ENCODE results near the gene WDR4.

WDR4 gene

DNA sequence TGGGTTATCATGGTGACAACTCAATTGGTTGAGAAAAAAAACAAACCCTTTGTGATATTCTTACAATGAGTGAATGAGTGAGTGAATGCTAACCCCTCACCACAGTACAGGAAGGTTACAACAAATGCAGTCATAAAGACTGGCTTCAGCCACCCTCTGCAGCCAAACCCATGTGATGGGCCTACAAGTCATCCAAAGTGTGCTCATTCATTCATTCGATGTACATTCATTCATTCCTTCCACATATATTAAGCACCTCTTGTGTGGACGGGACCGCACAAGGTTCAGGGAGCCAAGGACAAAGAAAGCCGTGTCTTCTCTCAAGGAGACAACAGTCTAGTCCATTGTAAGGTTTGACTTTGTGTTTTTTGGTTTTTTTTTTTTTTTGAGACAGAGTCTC lies 49.4 kb downstream of the WDR4 start:
- Histone ChIP-seq H2BK5ac (ENCODE audit: low read depth, low read length, poor library complexity) (no peak overlapping the region), H2AK5ac (ENCODE audit: low read length) (no peak overlapping the region), H3K4me3 (ENCODE audit: low read depth, low read length) (no peak overlapping the region), H2BK12ac (ENCODE audit: low read length) (no peak overlapping the region), H3K23ac (ENCODE audit: low read length) (no peak overlapping the region), H3K79me1 (ENCODE audit: low read length) (no peaks in the 10 kb centered on the region), H3K18ac (ENCODE audit: low read length) (no peak overlapping the region), H2AFZ (ENCODE audit: insufficient read depth, low read length, poor library complexity) (no peak overlapping the region), H4K91ac (ENCODE audit: low read depth, low read length) (no peak overlapping the region), H3K79me2 (ENCODE audit: control insufficient read depth, insufficient read depth, low read length, poor library complexity) (no peaks in the 10 kb centered on the region), H3K27ac (ENCODE audit: low read depth, low read length) (no peak overlapping the region), H3K4me2 (ENCODE audit: low read length) (no peak overlapping the region), H3K4ac (ENCODE audit: low read depth, low read length) (no peak overlapping the region), H3K9me3 (ENCODE audit: insufficient read depth, low read depth, low read length) (peaks cover 3% of the 10 kb centered on the region), H3K14ac (ENCODE audit: low read length) (no peak overlapping the region), H3K4me1 (ENCODE audit: control insufficient read depth in 1 of 2, insufficient read depth in 2 of 2, low read length in 2 of 2) (peaks cover 0 to 2% of the 10 kb centered on the region in 2 experiments), H4K8ac (ENCODE audit: low read depth, low read length) (no peak overlapping the region), H2BK120ac (ENCODE audit: insufficient read depth, low read length, poor library complexity) (no peak overlapping the region), H3K36me3 (ENCODE audit: control insufficient read depth in 1 of 2, insufficient read depth in 2 of 2, low read length in 2 of 2) (no peaks in the 10 kb centered on the region), H4K12ac (ENCODE audit: low read depth, low read length) (no peak overlapping the region), H3K27me3 (ENCODE audit: insufficient read depth, low read length) (no peaks in the 10 kb centered on the region), H3K9ac (ENCODE audit: low read length) (no peak overlapping the region)
- no CpG with 5 or more reads among the region's 4 CpGs for WGBS (ENCODE audit: extremely low coverage, insufficient coverage, insufficient read length)
- DNase-seq = no peak

DNA sequence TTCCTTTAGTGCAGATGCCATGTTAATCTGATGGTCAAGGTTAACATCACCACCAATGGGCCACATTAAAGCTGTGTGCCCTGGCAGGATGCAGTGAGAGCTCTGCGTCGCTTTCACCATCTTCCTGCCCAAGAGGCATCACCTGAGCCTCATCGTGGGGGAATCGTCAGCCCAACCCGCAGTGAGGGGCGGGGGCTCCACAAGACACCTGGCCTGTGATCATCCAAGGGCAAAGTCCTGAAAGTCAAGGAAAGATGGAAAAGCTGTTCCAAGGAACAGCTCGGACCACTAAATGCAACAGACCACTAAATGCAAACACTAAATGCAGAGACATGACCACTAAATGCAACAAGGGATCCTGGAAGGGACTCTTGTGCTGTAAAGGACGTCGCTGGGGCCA lies 49.9 kb downstream of the WDR4 start:
- Histone ChIP-seq H3K27ac (ENCODE audit: low read depth, low read length) (no peak overlapping the region), H2BK12ac (ENCODE audit: low read length) (no peak overlapping the region), H2AFZ (ENCODE audit: insufficient read depth, low read length, poor library complexity) (no peak overlapping the region), H3K23ac (ENCODE audit: low read length) (no peak overlapping the region), H3K36me3 (ENCODE audit: control insufficient read depth in 1 of 2, insufficient read depth in 2 of 2, low read length in 2 of 2) (no peaks in the 10 kb centered on the region), H3K9ac (ENCODE audit: low read length) (no peak overlapping the region), H2BK120ac (ENCODE audit: insufficient read depth, low read length, poor library complexity) (no peak overlapping the region), H2BK5ac (ENCODE audit: low read depth, low read length, poor library complexity) (no peak overlapping the region), H3K4me3 (ENCODE audit: low read depth, low read length) (no peak overlapping the region), H3K4me1 (ENCODE audit: control insufficient read depth in 1 of 2, insufficient read depth in 2 of 2, low read length in 2 of 2) (peaks cover 0 to 2% of the 10 kb centered on the region in 2 experiments), H3K18ac (ENCODE audit: low read length) (no peak overlapping the region), H3K27me3 (ENCODE audit: insufficient read depth, low read length) (no peaks in the 10 kb centered on the region), H3K79me1 (ENCODE audit: low read length) (no peaks in the 10 kb centered on the region), H3K4me2 (ENCODE audit: low read length) (no peak overlapping the region), H2AK5ac (ENCODE audit: low read length) (no peak overlapping the region), H4K91ac (ENCODE audit: low read depth, low read length) (no peak overlapping the region), H3K79me2 (ENCODE audit: control insufficient read depth, insufficient read depth, low read length, poor library complexity) (no peaks in the 10 kb centered on the region), H3K9me3 (ENCODE audit: insufficient read depth, low read depth, low read length) (peaks cover 3% of the 10 kb centered on the region), H3K14ac (ENCODE audit: low read length) (no peak overlapping the region), H4K8ac (ENCODE audit: low read depth, low read length) (no peak overlapping the region), H4K12ac (ENCODE audit: low read depth, low read length) (no peak overlapping the region), H3K4ac (ENCODE audit: low read depth, low read length) (no peak overlapping the region)
- WGBS (ENCODE audit: extremely low coverage, insufficient coverage, insufficient read length) = no CpG with 5 or more reads among the region's 9 CpGs
- DNase-seq = no peak

DNA sequence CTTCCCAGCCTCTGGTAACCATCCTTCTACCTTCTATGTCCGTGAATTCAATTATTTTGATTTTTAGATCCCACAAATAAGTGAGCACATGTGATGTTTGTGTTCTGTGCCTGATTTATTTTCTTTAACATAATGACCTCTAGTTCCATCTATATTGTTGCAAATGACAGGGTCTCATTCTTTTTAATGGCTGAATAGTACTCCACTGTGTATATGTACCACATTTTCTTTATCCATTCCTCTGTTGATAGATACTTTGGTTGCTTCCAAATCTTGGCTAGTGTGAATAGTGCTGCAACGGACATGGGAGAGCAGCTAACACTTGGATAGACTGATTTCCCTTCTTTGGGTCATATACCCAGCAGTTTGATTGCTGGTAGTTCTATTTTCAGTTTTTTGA lies 51.8 kb downstream of the WDR4 start:
- no peaks in the 10 kb centered on the region for H3K79me2 ChIP-seq (ENCODE audit: control insufficient read depth, insufficient read depth, low read length, poor library complexity)
- no peak overlapping the region for H3K4me3 ChIP-seq (ENCODE audit: low read depth, low read length)
- no peak overlapping the region for H4K12ac ChIP-seq (ENCODE audit: low read depth, low read length)
- no peak overlapping the region for H2BK12ac ChIP-seq (ENCODE audit: low read length)
- WGBS (ENCODE audit: extremely low coverage, insufficient coverage, insufficient read length) = no CpG with 5 or more reads among the region's 2 CpGs
- H3K9ac ChIP-seq (ENCODE audit: low read length) = no peak overlapping the region
- no peaks in the 10 kb centered on the region for H3K4me1 ChIP-seq (ENCODE audit: control insufficient read depth in 1 of 2, insufficient read depth in 2 of 2, low read length in 2 of 2)
- H3K36me3 ChIP-seq (ENCODE audit: control insufficient read depth in 1 of 2, insufficient read depth in 2 of 2, low read length in 2 of 2) = no peaks in the 10 kb centered on the region
- H3K18ac ChIP-seq (ENCODE audit: low read length) = no peak overlapping the region
- DNase-seq = no peak
- no peak overlapping the region for H3K27ac ChIP-seq (ENCODE audit: low read depth, low read length)
- H2BK5ac ChIP-seq (ENCODE audit: low read depth, low read length, poor library complexity) = no peak overlapping the region
- H2AK5ac ChIP-seq (ENCODE audit: low read length) = no peak overlapping the region
- H3K14ac ChIP-seq (ENCODE audit: low read length) = no peak overlapping the region
- no peak overlapping the region for H3K4ac ChIP-seq (ENCODE audit: low read depth, low read length)
- no peak overlapping the region for H2AFZ ChIP-seq (ENCODE audit: insufficient read depth, low read length, poor library complexity)
- no peak overlapping the region for H3K23ac ChIP-seq (ENCODE audit: low read length)
- no peak overlapping the region for H3K4me2 ChIP-seq (ENCODE audit: low read length)
- no peak overlapping the region for H2BK120ac ChIP-seq (ENCODE audit: insufficient read depth, low read length, poor library complexity)
- no peaks in the 10 kb centered on the region for H3K27me3 ChIP-seq (ENCODE audit: insufficient read depth, low read length)
- no peaks in the 10 kb centered on the region for H3K79me1 ChIP-seq (ENCODE audit: low read length)
- H4K91ac ChIP-seq (ENCODE audit: low read depth, low read length) = no peak overlapping the region
- no peak overlapping the region for H4K8ac ChIP-seq (ENCODE audit: low read depth, low read length)
- peaks cover 2% of the 10 kb centered on the region for H3K9me3 ChIP-seq (ENCODE audit: insufficient read depth, low read depth, low read length)

DNA sequence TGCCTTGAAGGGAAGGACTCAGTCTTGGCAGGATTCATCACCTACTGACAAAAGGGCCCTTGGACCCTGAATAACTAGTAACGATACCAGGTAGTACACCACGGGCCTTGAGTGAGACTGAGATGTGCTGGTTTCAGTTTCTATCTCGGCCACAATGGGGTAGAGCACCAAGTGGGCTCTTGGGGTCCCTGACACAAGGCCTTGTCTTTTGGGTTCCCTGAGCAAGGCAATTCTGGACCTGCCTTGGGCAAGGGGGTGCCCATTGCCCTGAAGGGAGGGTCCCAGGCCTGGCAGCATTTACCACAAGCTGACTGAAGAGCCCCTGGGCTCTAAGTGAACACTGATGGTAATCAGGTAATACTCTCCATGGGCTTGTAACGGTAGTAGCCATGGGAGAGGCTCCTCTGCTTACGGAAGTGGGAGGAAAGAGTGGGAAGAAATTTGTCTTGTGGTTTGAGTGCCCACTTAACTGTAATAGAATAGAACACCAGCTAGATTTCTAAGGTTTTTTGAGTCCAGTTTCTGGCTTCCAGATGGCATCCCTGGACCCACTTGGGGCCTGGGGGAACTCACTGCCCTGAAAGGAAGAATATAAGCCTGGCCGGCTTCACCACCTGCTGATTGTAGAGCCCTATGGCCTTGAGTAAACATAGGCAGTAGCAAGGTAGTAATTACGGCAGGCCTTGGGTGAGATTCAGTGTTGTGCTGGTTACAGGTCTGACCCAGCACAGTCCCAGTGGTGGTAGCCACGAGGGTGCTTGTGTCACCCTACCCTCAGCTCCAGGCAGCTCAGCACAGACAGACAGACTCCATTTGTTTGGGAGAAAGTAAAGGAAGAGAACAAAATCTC lies 58.5 kb downstream of the WDR4 start:
- H3K79me1 ChIP-seq (ENCODE audit: low read length) = no peaks in the 10 kb centered on the region
- no peak overlapping the region for H4K8ac ChIP-seq (ENCODE audit: low read depth, low read length)
- no peak overlapping the region for H3K18ac ChIP-seq (ENCODE audit: low read length)
- DNase-seq = no peak
- peaks cover 2% of the 10 kb centered on the region for H3K9me3 ChIP-seq (ENCODE audit: insufficient read depth, low read depth, low read length)
- no peak overlapping the region for H2BK12ac ChIP-seq (ENCODE audit: low read length)
- no peaks in the 10 kb centered on the region for H3K4me1 ChIP-seq (ENCODE audit: control insufficient read depth in 1 of 2, insufficient read depth in 2 of 2, low read length in 2 of 2)
- H3K4me2 ChIP-seq (ENCODE audit: low read length) = no peak overlapping the region
- no peak overlapping the region for H2BK5ac ChIP-seq (ENCODE audit: low read depth, low read length, poor library complexity)
- H3K36me3 ChIP-seq (ENCODE audit: control insufficient read depth in 1 of 2, insufficient read depth in 2 of 2, low read length in 2 of 2) = peaks cover 0 to 1% of the 10 kb centered on the region in 2 experiments
- no peak overlapping the region for H3K4me3 ChIP-seq (ENCODE audit: low read depth, low read length)
- no peak overlapping the region for H3K4ac ChIP-seq (ENCODE audit: low read depth, low read length)
- H3K14ac ChIP-seq (ENCODE audit: low read length) = no peak overlapping the region
- no peaks in the 10 kb centered on the region for H3K79me2 ChIP-seq (ENCODE audit: control insufficient read depth, insufficient read depth, low read length, poor library complexity)
- no peaks in the 10 kb centered on the region for H3K27me3 ChIP-seq (ENCODE audit: insufficient read depth, low read length)
- H2AFZ ChIP-seq (ENCODE audit: insufficient read depth, low read length, poor library complexity) = no peak overlapping the region
- H3K23ac ChIP-seq (ENCODE audit: low read length) = no peak overlapping the region
- no peak overlapping the region for H4K91ac ChIP-seq (ENCODE audit: low read depth, low read length)
- no peak overlapping the region for H4K12ac ChIP-seq (ENCODE audit: low read depth, low read length)
- no peak overlapping the region for H3K9ac ChIP-seq (ENCODE audit: low read length)
- H2BK120ac ChIP-seq (ENCODE audit: insufficient read depth, low read length, poor library complexity) = no peak overlapping the region
- no peak overlapping the region for H2AK5ac ChIP-seq (ENCODE audit: low read length)
- no CpG with 5 or more reads among the region's 8 CpGs for WGBS (ENCODE audit: extremely low coverage, insufficient coverage, insufficient read length)
- no peak overlapping the region for H3K27ac ChIP-seq (ENCODE audit: low read depth, low read length)

All from trophoblast cell (in vitro differentiated cells and primary cell).